Osteocyte (in vitro differentiated cells): ENCODE measurements around the gene GLT1D1. TPM values are rescaled to one million over a fixed set of nuclear protein-coding genes. Genes with fewer than 3 reads are reported as not detected.

Source experiments
- DNase-seq: peaks from one replicate; pipeline ENCODE4 v3.0.0; 2021; ENCODE audit warnings: mixed read lengths; ENCODE audit not compliant: unreplicated experiment; ENCODE audit errors: extremely low spot score
- H3K27ac Mint-ChIP-seq: one replicate; pipeline ENCODE4 v1.8.0; 2021; ENCODE audit warnings: mild to moderate bottlenecking, mixed read lengths; ENCODE audit not compliant: unreplicated experiment
- H3K27me3 Mint-ChIP-seq: one replicate; pipeline ENCODE4 v1.8.0; 2021; ENCODE audit warnings: mixed read lengths; ENCODE audit not compliant: unreplicated experiment
- H3K36me3 Mint-ChIP-seq: one replicate; pipeline ENCODE4 v1.8.0; 2021; ENCODE audit warnings: mixed read lengths; ENCODE audit not compliant: unreplicated experiment
- H3K4me1 Mint-ChIP-seq: one replicate; pipeline ENCODE4 v1.8.0; 2021; ENCODE audit warnings: mixed read lengths; ENCODE audit not compliant: unreplicated experiment
- H3K4me3 Mint-ChIP-seq: one replicate; pipeline ENCODE4 v1.8.0; 2021; ENCODE audit warnings: mild to moderate bottlenecking, moderate library complexity, mixed read lengths; ENCODE audit not compliant: unreplicated experiment
- H3K9me3 Mint-ChIP-seq: one replicate; pipeline ENCODE4 v1.8.0; 2021; ENCODE audit warnings: mixed read lengths; ENCODE audit not compliant: unreplicated experiment
- CTCF ChIP-seq: fragments of 200-600 bp; sonication (generic); IDR thresholded peaks from 2 replicates; pipeline ENCODE4 v1.5.0; 2021; ENCODE audit warnings: antibody characterized with exemption, mild to moderate bottlenecking, moderate library complexity
- total RNA-seq: library from RNA; stranded (reverse); gene quantifications from 2 replicates; pipeline ENCODE4 v1.2.1, GENCODE V29; 2021

GLT1D1 gene
- total RNA-seq, 1 donor from 2014 or later: 0.11 TPM

GRCh38 chr12:128944956-128945355 lies 91.7 kb downstream of the GLT1D1 start:
- Mint-ChIP-seq H3K4me3 (no peak overlapping the region), H3K9me3 (peaks cover 7% of the 10 kb centered on the region), H3K4me1 (no peaks in the 10 kb centered on the region), H3K36me3 (no peaks in the 10 kb centered on the region), H3K27ac (no peak overlapping the region), H3K27me3 (peaks cover 2% of the 10 kb centered on the region)
- TF ChIP-seq CTCF: no peak
- no peak for DNase-seq

- Mint-ChIP-seq H3K27ac (no peak overlapping the region), H3K4me1 (no peaks in the 10 kb centered on the region), H3K36me3 (no peaks in the 10 kb centered on the region), H3K27me3 (peaks cover 2% of the 10 kb centered on the region), H3K9me3 (peaks cover 14% of the 10 kb centered on the region), H3K4me3 (no peak overlapping the region)
- no peak for TF ChIP-seq CTCF
- no peak for DNase-seq
Measured at GRCh38 chr12:128947209-128947608, 93.9 kb downstream of the GLT1D1 start.

- H3K4me3 Mint-ChIP-seq: no peak overlapping the region
- H3K27me3 Mint-ChIP-seq: no peaks in the 10 kb centered on the region
- H3K9me3 Mint-ChIP-seq: peaks cover 10% of the 10 kb centered on the region
- no peaks in the 10 kb centered on the region for H3K36me3 Mint-ChIP-seq
- H3K27ac Mint-ChIP-seq: no peak overlapping the region
- no peaks in the 10 kb centered on the region for H3K4me1 Mint-ChIP-seq
- DNase-seq: no peak
- TF ChIP-seq CTCF: no peak
Measured at GRCh38 chr12:128949086-128949485, 95.8 kb downstream of the GLT1D1 start.

GRCh38 chr12:128951448-128951847 lies 98.2 kb downstream of the GLT1D1 start:
- H3K27me3 Mint-ChIP-seq: no peaks in the 10 kb centered on the region
- peaks cover 15% of the 10 kb centered on the region for H3K9me3 Mint-ChIP-seq
- no peak for TF ChIP-seq CTCF
- no peak for DNase-seq
- no peaks in the 10 kb centered on the region for H3K36me3 Mint-ChIP-seq
- no peak overlapping the region for H3K27ac Mint-ChIP-seq
- no peaks in the 10 kb centered on the region for H3K4me1 Mint-ChIP-seq
- H3K4me3 Mint-ChIP-seq: no peak overlapping the region

GRCh38 chr12:128956755-128957154 lies 103.5 kb downstream of the GLT1D1 start:
- Mint-ChIP-seq H3K9me3 (peaks cover 15% of the 10 kb centered on the region), H3K27ac (no peak overlapping the region), H3K36me3 (no peaks in the 10 kb centered on the region), H3K27me3 (peaks cover 2% of the 10 kb centered on the region), H3K4me1 (no peaks in the 10 kb centered on the region), H3K4me3 (no peak overlapping the region)
- TF ChIP-seq CTCF: no peak
- no peak for DNase-seq
